Activated naive CD8-positive, alpha-beta T cell treated with anti-CD3 and anti-CD28 coated beads, Interleukin-2, amount 10 ng/mL, durations not matched to agents 7 days and 5 days (primary cell): ENCODE results near the gene RTP5. TPM values are rescaled to one million over a fixed set of nuclear protein-coding genes. Genes with fewer than 3 reads are reported as not detected.

Experiments used
- ATAC-seq: fragments of 150-1000 bp; cut with Tn5 transposase; one replicate; pipeline ENCODE4 v1.10.0; 2021; ENCODE audit warnings: low read depth, moderate library complexity
- POLR2A ChIA-PET: fragments of 350-600 bp; sonication (Branson Sonifier 250); formaldehyde crosslinking; loops from one replicate; lab custom pipeline; 2021; ENCODE audit warnings: antibody characterized with exemption; lab: Charles Lee
- DNase-seq: peaks from one replicate; pipeline ENCODE4 v3.0.0; 2021
- H3K27ac Mint-ChIP-seq: one replicate; pipeline ENCODE4 v1.8.0; 2022; ENCODE audit warnings: mild to moderate bottlenecking, mixed read lengths
- H3K27me3 Mint-ChIP-seq: one replicate; pipeline ENCODE4 v1.8.0; 2022; ENCODE audit warnings: mild to moderate bottlenecking, moderate library complexity, mixed read lengths
- H3K36me3 Mint-ChIP-seq: one replicate; pipeline ENCODE4 v1.8.0; 2021; ENCODE audit warnings: mild to moderate bottlenecking, mixed read lengths
- H3K4me1 Mint-ChIP-seq: one replicate; pipeline ENCODE4 v1.8.0; 2021; ENCODE audit warnings: mixed read lengths
- H3K4me3 Mint-ChIP-seq: one replicate; pipeline ENCODE4 v1.8.0; 2022; ENCODE audit warnings: mild to moderate bottlenecking, moderate library complexity, mixed read lengths
- H3K9me3 Mint-ChIP-seq: one replicate; pipeline ENCODE4 v1.8.0; 2021; ENCODE audit warnings: mixed read lengths
- total RNA-seq, 2 experiments: library from RNA; stranded (reverse); gene quantifications; one replicate each; pipeline ENCODE4 v1.2.3, GENCODE V29; 2021

RTP5 gene
- total RNA-seq, 2 experiments from 2014 or later, result 0.53 to 0.60 TPM

- H3K4me3 Mint-ChIP-seq, result peak overlapping the region; percentile 62
- POLR2A ChIA-PET, result interaction anchor here (0.9 kb wide), 1 partner anchor 13 kb away, joined by 5 read pairs; no protein-coding TSS in a partner anchor
- H3K27me3 Mint-ChIP-seq, result peaks cover 2% of the 10 kb centered on the region
- H3K36me3 Mint-ChIP-seq, result peaks cover 2% of the 10 kb centered on the region
- H3K27ac Mint-ChIP-seq, result no peak overlapping the region
- ATAC-seq, result no peak
- H3K4me1 Mint-ChIP-seq, result peaks cover 20% of the 10 kb centered on the region
- DNase-seq, result no peak
- H3K9me3 Mint-ChIP-seq, result no peaks in the 10 kb centered on the region
Measured at GRCh38 chr2:241857572-241858121, 11.9 kb upstream of the RTP5 start.

GRCh38 chr2:241858206-241859016 lies 11.1 kb upstream of the RTP5 start, which contains the start of gene PDCD1:
Gene PDCD1 (minus strand): TSS chr2:241858894. CDS start chr2:241858838, 56 bp downstream.
- Mint-ChIP-seq H3K4me1 (peaks cover 26% of the 10 kb centered on the region), H3K27me3 (peaks cover 6% of the 10 kb centered on the region), H3K36me3 (peaks cover 2% of the 10 kb centered on the region), H3K27ac (peak within 1 kb of the TSS; percentile 92), H3K9me3 (no peaks in the 10 kb centered on the region), H3K4me3 (peak within 1 kb of the TSS; percentile 83)
- DNase-seq (peak; percentile 67), ATAC-seq (peak; percentile 68)
- POLR2A ChIA-PET, result interaction anchor here (0.9 to 2.4 kb wide), 2 partner anchors 14 to 172 kb away, joined by 5 to 10 read pairs; partner anchors contain the start of gene DTYMK

- POLR2A ChIA-PET, result interaction anchor here (0.6 to 2.4 kb wide), 5 partner anchors 10 to 172 kb away, joined by 5 to 14 read pairs (median 10); partner anchors contain the start of genes DTYMK and RTP5
Measured at GRCh38 chr2:241859017-241859435, 10.5 kb upstream of the RTP5 start.

GRCh38 chr2:241859436-241860183 lies 9.9 kb upstream of the RTP5 start:
- H3K9me3 Mint-ChIP-seq, result peaks cover 6% of the 10 kb centered on the region

More at GRCh38 chr2:241859017-241859435, 10.5 kb upstream of the RTP5 start:
- DNase-seq, result no peak
- peak; percentile 29 for ATAC-seq
- Mint-ChIP-seq H3K4me1 (peaks cover 29% of the 10 kb centered on the region), H3K27ac (peak overlapping the region; percentile 92), H3K4me3 (peak overlapping the region; percentile 73), H3K36me3 (peaks cover 3% of the 10 kb centered on the region), H3K9me3 (peaks cover under 1% of the 10 kb centered on the region), H3K27me3 (peaks cover 9% of the 10 kb centered on the region)

GRCh38 chr2:241860184-241861078 lies 9.1 kb upstream of the RTP5 start:
- Mint-ChIP-seq H3K36me3 (peaks cover 14% of the 10 kb centered on the region), H3K27ac (peak overlapping the region; percentile 92), H3K4me1 (peaks cover 43% of the 10 kb centered on the region), H3K27me3 (peaks cover 22% of the 10 kb centered on the region), H3K4me3 (no peak overlapping the region), H3K9me3 (peaks cover 11% of the 10 kb centered on the region)
- peak; percentile 13 for ATAC-seq
- POLR2A ChIA-PET, result interaction anchor here (1.1 to 2.4 kb wide), 5 partner anchors 8 to 174 kb away, joined by 5 to 14 read pairs (median 10); partner anchors contain the start of genes D2HGDH, DTYMK and RTP5
- DNase-seq, result no peak

More at GRCh38 chr2:241859436-241860183, 9.9 kb upstream of the RTP5 start:
- H3K4me1 Mint-ChIP-seq, result peaks cover 35% of the 10 kb centered on the region
- H3K27me3 Mint-ChIP-seq, result peaks cover 15% of the 10 kb centered on the region
- peaks cover 7% of the 10 kb centered on the region for H3K36me3 Mint-ChIP-seq
- peak overlapping the region; percentile 92 for H3K27ac Mint-ChIP-seq
- DNase-seq (no peak), ATAC-seq (peak; percentile 32)
- H3K4me3 Mint-ChIP-seq, result peak overlapping the region; percentile 83
- POLR2A ChIA-PET, result interaction anchor here (0.6 to 2.4 kb wide), 6 partner anchors 9 to 173 kb away, joined by 5 to 14 read pairs (median 9); partner anchors contain the start of genes D2HGDH, DTYMK and RTP5

- ATAC-seq (no peak), DNase-seq (no peak)
- peaks cover 27% of the 10 kb centered on the region for H3K27me3 Mint-ChIP-seq
- peak overlapping the region; percentile 47 for H3K4me3 Mint-ChIP-seq
- peaks cover 11% of the 10 kb centered on the region for H3K9me3 Mint-ChIP-seq
- H3K4me1 Mint-ChIP-seq, result peaks cover 49% of the 10 kb centered on the region
- POLR2A ChIA-PET, result no interaction called here
- peak overlapping the region; percentile 59 for H3K27ac Mint-ChIP-seq
- H3K36me3 Mint-ChIP-seq, result peaks cover 16% of the 10 kb centered on the region
Measured at GRCh38 chr2:241861264-241861663, 8.3 kb upstream of the RTP5 start.

- POLR2A ChIA-PET, result no interaction called here
- peak overlapping the region; percentile 6 for H3K4me3 Mint-ChIP-seq
- H3K27ac Mint-ChIP-seq, result peak overlapping the region; percentile 14
- H3K27me3 Mint-ChIP-seq, result peaks cover 27% of the 10 kb centered on the region
- H3K36me3 Mint-ChIP-seq, result peaks cover 16% of the 10 kb centered on the region
- no peak for DNase-seq
- H3K9me3 Mint-ChIP-seq, result peaks cover 11% of the 10 kb centered on the region
- ATAC-seq, result no peak
- peaks cover 50% of the 10 kb centered on the region for H3K4me1 Mint-ChIP-seq
Measured at GRCh38 chr2:241862093-241862492, 7.4 kb upstream of the RTP5 start.

GRCh38 chr2:241862775-241863535 lies 6.6 kb upstream of the RTP5 start:
- peaks cover 16% of the 10 kb centered on the region for H3K36me3 Mint-ChIP-seq
- ATAC-seq (no peak), DNase-seq (no peak)
- peaks cover 11% of the 10 kb centered on the region for H3K9me3 Mint-ChIP-seq
- POLR2A ChIA-PET, result no interaction called here
- H3K27ac Mint-ChIP-seq, result no peak overlapping the region
- H3K27me3 Mint-ChIP-seq, result peaks cover 27% of the 10 kb centered on the region
- H3K4me1 Mint-ChIP-seq, result peaks cover 55% of the 10 kb centered on the region
- H3K4me3 Mint-ChIP-seq, result peak overlapping the region; percentile 41

GRCh38 chr2:241863536-241863954 lies 6.0 kb upstream of the RTP5 start:
- peaks cover 27% of the 10 kb centered on the region for H3K27me3 Mint-ChIP-seq
- H3K4me3 Mint-ChIP-seq, result peak overlapping the region; percentile 41
- H3K27ac Mint-ChIP-seq, result no peak overlapping the region
- peaks cover 16% of the 10 kb centered on the region for H3K36me3 Mint-ChIP-seq
- DNase-seq (no peak), ATAC-seq (peak; percentile 1)
- POLR2A ChIA-PET, result no interaction called here
- peaks cover 61% of the 10 kb centered on the region for H3K4me1 Mint-ChIP-seq
- peaks cover 11% of the 10 kb centered on the region for H3K9me3 Mint-ChIP-seq

GRCh38 chr2:241864168-241864849 lies 5.2 kb upstream of the RTP5 start:
- H3K9me3 Mint-ChIP-seq, result peaks cover 11% of the 10 kb centered on the region
- DNase-seq, result no peak
- POLR2A ChIA-PET, result no interaction called here
- peak overlapping the region; percentile 41 for H3K4me3 Mint-ChIP-seq
- peak overlapping the region; percentile 76 for H3K27ac Mint-ChIP-seq
- peaks cover 16% of the 10 kb centered on the region for H3K36me3 Mint-ChIP-seq
- peaks cover 61% of the 10 kb centered on the region for H3K4me1 Mint-ChIP-seq
- ATAC-seq, result no peak
- H3K27me3 Mint-ChIP-seq, result peaks cover 27% of the 10 kb centered on the region

GRCh38 chr2:241864850-241865213 lies 4.7 kb upstream of the RTP5 start:
- Mint-ChIP-seq H3K27ac (peak overlapping the region; percentile 76), H3K9me3 (peaks cover 11% of the 10 kb centered on the region), H3K36me3 (peaks cover 16% of the 10 kb centered on the region), H3K4me1 (peaks cover 58% of the 10 kb centered on the region), H3K4me3 (peak overlapping the region; percentile 35), H3K27me3 (peaks cover 27% of the 10 kb centered on the region)
- no peak for ATAC-seq
- DNase-seq, result no peak
- POLR2A ChIA-PET, result no interaction called here
